Smooth muscle cell (in vitro differentiated cells): ENCODE measurements around the gene CENPP. TPM values are rescaled to one million over a fixed set of nuclear protein-coding genes. Genes with fewer than 3 reads are reported as not detected.

Source experiments
- DNase-seq: peaks from one replicate; lab custom pipeline; 2025; ENCODE audit not compliant: unreplicated experiment; lab: John Stamatoyannopoulos, UW
- H2AFZ ChIP-seq: fragments of 200-600 bp; sonication (generic); 2 replicates; pipeline ENCODE4 v1.6.0; 2016; ENCODE audit warnings: antibody characterized with exemption, low read depth, mild to moderate bottlenecking
- H3F3A ChIP-seq: fragments of 200-600 bp; sonication (generic); 2 replicates; pipeline ENCODE4 v1.6.0; 2017; ENCODE audit warnings: antibody characterized with exemption, low read depth
- H3K27ac ChIP-seq: fragments of 200-600 bp; sonication (generic); 2 replicates; pipeline ENCODE4 v1.5.1; 2016; ENCODE audit warnings: low read depth, mild to moderate bottlenecking
- H3K27me3 ChIP-seq: fragments of 200-600 bp; sonication (generic); 2 replicates; pipeline ENCODE4 v1.6.1; 2016; ENCODE audit warnings: low read depth, mild to moderate bottlenecking
- H3K36me3 ChIP-seq: fragments of 200-600 bp; sonication (generic); 2 replicates; pipeline ENCODE4 v1.5.1; 2016; ENCODE audit warnings: low read depth
- H3K4me1 ChIP-seq: fragments of 200-600 bp; sonication (generic); 2 replicates; pipeline ENCODE4 v1.5.1; 2016; ENCODE audit warnings: low read depth
- H3K4me2 ChIP-seq: fragments of 200-600 bp; sonication (generic); 2 replicates; pipeline ENCODE4 v1.6.0; 2016; ENCODE audit warnings: mild to moderate bottlenecking
- H3K4me3 ChIP-seq: fragments of 200-600 bp; sonication (generic); 2 replicates; pipeline ENCODE4 v1.5.1; 2016; ENCODE audit warnings: mild to moderate bottlenecking
- H3K79me2 ChIP-seq: fragments of 200-600 bp; sonication (generic); 2 replicates; pipeline ENCODE4 v1.6.0; 2016; ENCODE audit warnings: low read depth, mild to moderate bottlenecking
- H3K9ac ChIP-seq: fragments of 200-600 bp; sonication (generic); 2 replicates; pipeline ENCODE4 v1.6.0; 2016; ENCODE audit warnings: low read depth
- H3K9me3 ChIP-seq: fragments of 200-600 bp; sonication (generic); replicated peaks from 2 replicates; pipeline ENCODE4 v1.5.1; 2016; ENCODE audit warnings: low read depth
- H4K20me1 ChIP-seq: fragments of 200-600 bp; sonication (generic); 2 replicates; pipeline ENCODE4 v1.6.0; 2016; ENCODE audit warnings: low read depth
- WGBS: methylation state at CpG from one replicate; pipeline ENCODE4 v1.1.7; 2016; ENCODE audit warnings: low lambda C conversion rate; 5-methylcytosine and 5-hydroxymethylcytosine counted together
- polyA plus RNA-seq: library from polyadenylated mRNA; unstranded; fragments of >200 nt; fragmentation: Nextera tagmentation; extraction: Ambion mirVana; gene quantifications from 2 replicates; pipeline ENCODE4 v1.2.1, GENCODE V29; 2016
- total RNA-seq: library from RNA; depleted of rRNA; stranded (reverse); fragments of >200 nt; gene quantifications from 2 replicates; pipeline ENCODE4 v1.2.3, GENCODE V29; 2014
- TF ChIP-seq, protein P1 (sequence below): fragments of 200-600 bp; sonication (generic); IDR thresholded peaks from 2 replicates; pipeline ENCODE4 v1.5.1; 2017; ENCODE audit warnings: borderline replicate concordance, mild to moderate bottlenecking, antibody characterized with exemption; ENCODE audit not compliant: insufficient read depth, poor library complexity, severe bottlenecking

The CENPP gene
- total and polyA plus RNA-seq, 2 experiments from 2014 or later: 4.2 to 17.5 TPM

DNA sequence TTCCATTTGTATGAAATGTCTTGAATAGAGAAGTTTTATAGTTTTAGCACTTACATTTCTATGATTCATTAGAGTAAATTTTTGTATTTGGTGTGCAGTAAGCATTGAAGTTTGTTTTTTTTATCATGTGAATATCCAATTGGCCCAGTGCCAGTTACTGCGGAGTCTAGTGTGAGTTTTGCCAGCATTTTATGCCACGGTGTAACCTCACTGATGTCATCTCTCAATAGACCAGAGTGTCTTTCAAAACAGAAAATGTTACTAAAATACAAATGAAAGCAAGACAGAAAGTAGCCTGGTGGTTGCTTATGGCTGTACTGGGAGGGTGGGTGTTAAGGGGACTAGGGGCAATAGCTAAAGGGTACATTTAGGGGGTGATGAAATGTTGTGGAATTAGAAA is 281.3 kb downstream of the CENPP start:
- Histone ChIP-seq H3K36me3 (peaks cover 4% of the 10 kb centered on the region), H3K9ac (no peak overlapping the region), H3F3A (peaks cover 6% of the 10 kb centered on the region), H2AFZ (no peak overlapping the region), H3K79me2 (peaks cover 4% of the 10 kb centered on the region), H3K4me3 (no peak overlapping the region), H4K20me1 (no peaks in the 10 kb centered on the region), H3K27ac (peak overlapping the region; percentile 53), H3K9me3 (no peaks in the 10 kb centered on the region), H3K4me2 (peak overlapping the region; percentile 25), H3K4me1 (peaks cover 12% of the 10 kb centered on the region), H3K27me3 (no peaks in the 10 kb centered on the region)
- DNase-seq: no peak
- TF ChIP-seq, protein P1, sequence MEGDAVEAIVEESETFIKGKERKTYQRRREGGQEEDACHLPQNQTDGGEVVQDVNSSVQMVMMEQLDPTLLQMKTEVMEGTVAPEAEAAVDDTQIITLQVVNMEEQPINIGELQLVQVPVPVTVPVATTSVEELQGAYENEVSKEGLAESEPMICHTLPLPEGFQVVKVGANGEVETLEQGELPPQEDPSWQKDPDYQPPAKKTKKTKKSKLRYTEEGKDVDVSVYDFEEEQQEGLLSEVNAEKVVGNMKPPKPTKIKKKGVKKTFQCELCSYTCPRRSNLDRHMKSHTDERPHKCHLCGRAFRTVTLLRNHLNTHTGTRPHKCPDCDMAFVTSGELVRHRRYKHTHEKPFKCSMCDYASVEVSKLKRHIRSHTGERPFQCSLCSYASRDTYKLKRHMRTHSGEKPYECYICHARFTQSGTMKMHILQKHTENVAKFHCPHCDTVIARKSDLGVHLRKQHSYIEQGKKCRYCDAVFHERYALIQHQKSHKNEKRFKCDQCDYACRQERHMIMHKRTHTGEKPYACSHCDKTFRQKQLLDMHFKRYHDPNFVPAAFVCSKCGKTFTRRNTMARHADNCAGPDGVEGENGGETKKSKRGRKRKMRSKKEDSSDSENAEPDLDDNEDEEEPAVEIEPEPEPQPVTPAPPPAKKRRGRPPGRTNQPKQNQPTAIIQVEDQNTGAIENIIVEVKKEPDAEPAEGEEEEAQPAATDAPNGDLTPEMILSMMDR: no peak
- 37% methylated on average over 2 of the region's 2 CpGs for WGBS

DNA sequence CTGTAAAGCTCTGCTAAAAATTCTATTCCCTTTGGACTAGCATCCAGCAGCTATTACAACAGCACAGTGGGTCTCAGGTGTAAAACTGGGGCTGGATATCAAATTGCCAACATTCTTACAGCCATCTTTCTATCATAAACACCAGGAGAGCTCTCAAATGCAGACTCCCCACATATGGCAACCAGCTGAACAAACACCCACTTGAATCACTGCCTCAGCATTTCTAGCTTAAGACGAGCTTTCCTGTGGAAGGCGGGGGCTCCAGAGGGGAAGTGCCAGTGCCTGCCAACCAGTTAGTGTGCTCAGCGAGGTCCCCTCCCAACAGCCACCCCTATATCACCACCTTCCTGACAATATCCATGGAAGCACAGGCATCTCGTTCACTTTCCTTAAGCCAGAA is 282.0 kb downstream of the CENPP start:
- Histone ChIP-seq H3K27me3 (no peaks in the 10 kb centered on the region), H3K9me3 (no peaks in the 10 kb centered on the region), H3K4me2 (peak overlapping the region; percentile 25), H3F3A (peaks cover 6% of the 10 kb centered on the region), H3K36me3 (peaks cover 4% of the 10 kb centered on the region), H3K79me2 (peaks cover 4% of the 10 kb centered on the region), H4K20me1 (no peaks in the 10 kb centered on the region), H3K4me3 (no peak overlapping the region), H2AFZ (no peak overlapping the region), H3K27ac (peak overlapping the region; percentile 53), H3K4me1 (peaks cover 12% of the 10 kb centered on the region), H3K9ac (no peak overlapping the region)
- TF ChIP-seq, protein P1: no peak
- DNase-seq: no peak
- WGBS: 56% methylated on average over 4 of the region's 4 CpGs

DNA sequence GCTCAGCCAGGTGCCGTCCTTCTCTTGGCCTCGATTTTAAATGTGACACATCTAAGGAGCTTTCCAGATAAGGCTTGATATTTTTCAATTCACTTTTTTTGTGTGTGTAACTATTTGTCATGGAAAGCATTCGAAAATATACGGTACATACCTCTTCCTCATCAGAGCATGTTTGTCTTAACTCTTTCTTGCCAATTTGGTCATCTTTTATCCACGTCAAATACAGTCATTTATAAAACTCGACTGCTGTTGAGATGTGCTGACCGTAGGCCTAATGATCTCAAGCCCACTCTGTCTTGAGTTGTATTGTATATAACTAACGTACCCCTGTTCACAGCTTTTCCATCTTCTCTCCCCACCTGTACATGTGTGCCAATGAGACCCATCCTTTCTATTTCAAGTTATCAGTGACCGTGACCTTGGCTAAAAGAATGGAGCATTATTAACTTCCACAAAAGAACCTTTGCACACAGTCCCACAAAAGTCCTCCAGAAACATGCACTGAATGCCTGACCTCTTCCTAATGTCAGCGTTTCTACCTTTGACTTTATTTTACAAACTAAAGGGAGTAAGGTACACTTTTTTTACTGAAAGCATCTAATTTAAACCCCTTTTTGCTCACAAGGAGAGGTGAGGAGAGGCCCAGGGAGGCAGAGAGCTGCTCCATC is 282.6 kb downstream of the CENPP start:
- Histone ChIP-seq H3K4me3 (no peak overlapping the region), H3K4me2 (peak overlapping the region; percentile 25), H4K20me1 (no peaks in the 10 kb centered on the region), H3K79me2 (peaks cover 4% of the 10 kb centered on the region), H2AFZ (no peak overlapping the region), H3K9me3 (no peaks in the 10 kb centered on the region), H3K9ac (no peak overlapping the region), H3K36me3 (peaks cover 4% of the 10 kb centered on the region), H3K27ac (peak overlapping the region; percentile 53), H3F3A (peaks cover 6% of the 10 kb centered on the region), H3K4me1 (peaks cover 12% of the 10 kb centered on the region), H3K27me3 (no peaks in the 10 kb centered on the region)
- WGBS: 92% methylated on average over 10 of the region's 10 CpGs
- DNase-seq: no peak
- TF ChIP-seq, protein P1: no peak
